GM21717 (cell line): ENCODE measurements around the gene SLC2A10.

Experiments
- ATAC-seq: cut with Tn5 transposase; IDR thresholded peaks from one replicate; pipeline ENCODE4 v1.9.1; 2021; ENCODE audit warnings: mild to moderate bottlenecking, moderate library complexity; ENCODE audit not compliant: unreplicated experiment

The SLC2A10 gene

GRCh38 chr20:46724343-46724959 is 15.0 kb downstream of the SLC2A10 start:
- ATAC-seq = no peak

GRCh38 chr20:46725186-46726165 is 16.0 kb downstream of the SLC2A10 start:
- no peak for ATAC-seq

- ATAC-seq = no peak
These were observed 22.3 kb downstream of the SLC2A10 start for GRCh38 chr20:46731770-46732169.

GRCh38 chr20:46735436-46735835 is 26.0 kb downstream of the SLC2A10 start:
- no peak for ATAC-seq

GRCh38 chr20:46739431-46740213 is 30.2 kb downstream of the SLC2A10 start:
- no peak for ATAC-seq

GRCh38 chr20:46740214-46740609 is 30.8 kb downstream of the SLC2A10 start:
- ATAC-seq = no peak

GRCh38 chr20:46741924-46742668 is 32.6 kb downstream of the SLC2A10 start:
- ATAC-seq = no peak

- no peak for ATAC-seq
These were observed 33.2 kb downstream of the SLC2A10 start for GRCh38 chr20:46742669-46743045.

GRCh38 chr20:46743088-46743487 is 33.6 kb downstream of the SLC2A10 start:
- ATAC-seq = no peak

- ATAC-seq = no peak
These were observed 37.6 kb downstream of the SLC2A10 start for GRCh38 chr20:46746956-46747526.

GRCh38 chr20:46749147-46749546 is 39.7 kb downstream of the SLC2A10 start:
- no peak for ATAC-seq

- ATAC-seq = no peak
These were observed 42.4 kb downstream of the SLC2A10 start for GRCh38 chr20:46751856-46752255.

GRCh38 chr20:46752728-46753127 is 43.3 kb downstream of the SLC2A10 start:
- ATAC-seq = no peak

GRCh38 chr20:46755483-46756413 is 46.3 kb downstream of the SLC2A10 start:
- no peak for ATAC-seq

GRCh38 chr20:46756419-46756818 is 47.0 kb downstream of the SLC2A10 start:
- no peak for ATAC-seq

- no peak for ATAC-seq
These were observed 47.7 kb downstream of the SLC2A10 start for GRCh38 chr20:46757135-46757534.

- no peak for ATAC-seq
These were observed 48.6 kb downstream of the SLC2A10 start for GRCh38 chr20:46757754-46758678.
